ENCODE results near the gene CDH15. TPM values are rescaled to one million over a fixed set of nuclear protein-coding genes. Genes with fewer than 3 reads are reported as not detected.
"Not testable (repeated sequence)": the region's sequence is repeated elsewhere in the genome, so short reads cannot be mapped to it uniquely, and the experiment has no call there.

The CDH15 gene
- polyA plus RNA-seq, 1 donor: 1.1 TPM

DNA sequence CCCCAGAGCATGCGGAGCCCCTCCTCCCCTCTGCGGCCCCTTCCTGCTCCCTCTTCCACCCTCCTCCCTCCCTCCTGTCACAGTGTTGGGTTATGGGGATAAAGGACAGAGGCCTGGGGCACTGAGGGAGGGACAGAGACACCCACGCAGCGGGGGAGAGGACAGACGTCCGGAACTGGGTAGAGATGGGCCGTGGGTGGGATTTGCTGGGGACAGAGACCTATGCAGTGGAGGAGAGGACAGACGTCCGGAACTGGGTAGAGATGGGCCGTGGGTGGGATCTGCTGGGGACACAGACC, 5.9 kb upstream of the CDH15 start:
- not testable (repeated sequence) for H3K4me3 ChIP-seq (ENCODE audit: low read length); DNase-seq; H3K27ac ChIP-seq (ENCODE audit: low read length); H3K9me3 ChIP-seq (ENCODE audit: control insufficient read depth, low read depth, low read length); H3K4me1 ChIP-seq (ENCODE audit: control insufficient read depth, insufficient read depth, low read length); H3K36me3 ChIP-seq (ENCODE audit: control insufficient read depth, insufficient read depth, low read length)
- H3K27me3 ChIP-seq (ENCODE audit: control insufficient read depth, insufficient read depth, low read length): peaks cover 19% of the 10 kb centered on the region
- WGBS (ENCODE audit: insufficient coverage, low lambda C conversion rate): no CpG with 5 or more reads among the region's 10 CpGs

DNA sequence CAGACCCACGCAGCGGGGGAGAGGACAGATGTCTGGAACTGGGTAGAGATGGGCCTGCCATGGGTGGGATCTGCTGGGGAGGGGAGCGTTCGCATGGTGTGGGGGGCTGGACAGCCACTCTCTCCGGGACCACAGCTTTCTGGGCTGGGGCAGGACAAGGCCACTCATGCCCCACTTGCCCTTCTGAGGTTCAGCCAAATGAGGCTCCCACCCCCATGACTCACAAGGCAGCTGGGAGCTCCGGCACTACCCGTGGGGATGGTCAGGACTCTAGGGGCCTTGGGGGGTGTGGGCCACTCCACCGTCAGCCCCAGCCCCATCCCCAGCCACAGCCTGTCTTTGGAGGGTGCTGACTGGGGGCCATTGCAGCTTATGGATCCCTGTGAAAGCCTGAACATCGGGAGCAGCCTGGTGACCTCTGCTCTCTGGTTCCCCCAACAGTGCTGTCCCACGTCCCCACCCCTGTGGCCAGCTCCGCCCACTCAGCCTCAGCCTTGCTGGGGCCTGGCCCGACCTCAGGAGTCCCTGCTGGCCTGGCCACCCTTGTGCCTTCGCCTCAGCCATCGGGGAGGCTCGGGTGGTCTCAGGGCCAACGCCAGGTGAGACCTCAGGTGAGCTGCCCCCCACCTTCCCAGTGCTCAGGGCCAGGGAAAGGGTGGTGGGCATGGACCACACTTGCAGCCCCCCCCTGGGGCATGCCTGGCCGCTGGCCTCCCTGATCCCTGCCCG, 4.7 kb upstream of the CDH15 start:
- no CpG with 5 or more reads among the region's 18 CpGs for WGBS (ENCODE audit: insufficient coverage, low lambda C conversion rate)
- no peak overlapping the region for H3K27ac ChIP-seq (ENCODE audit: low read length)
- H3K4me1 ChIP-seq (ENCODE audit: control insufficient read depth, insufficient read depth, low read length): peaks cover 17% of the 10 kb centered on the region
- no peaks in the 10 kb centered on the region for H3K9me3 ChIP-seq (ENCODE audit: control insufficient read depth, low read depth, low read length)
- H3K36me3 ChIP-seq (ENCODE audit: control insufficient read depth, insufficient read depth, low read length): no peaks in the 10 kb centered on the region
- no peak for DNase-seq
- no peak overlapping the region for H3K4me3 ChIP-seq (ENCODE audit: low read length)
- peaks cover 23% of the 10 kb centered on the region for H3K27me3 ChIP-seq (ENCODE audit: control insufficient read depth, insufficient read depth, low read length)

DNA sequence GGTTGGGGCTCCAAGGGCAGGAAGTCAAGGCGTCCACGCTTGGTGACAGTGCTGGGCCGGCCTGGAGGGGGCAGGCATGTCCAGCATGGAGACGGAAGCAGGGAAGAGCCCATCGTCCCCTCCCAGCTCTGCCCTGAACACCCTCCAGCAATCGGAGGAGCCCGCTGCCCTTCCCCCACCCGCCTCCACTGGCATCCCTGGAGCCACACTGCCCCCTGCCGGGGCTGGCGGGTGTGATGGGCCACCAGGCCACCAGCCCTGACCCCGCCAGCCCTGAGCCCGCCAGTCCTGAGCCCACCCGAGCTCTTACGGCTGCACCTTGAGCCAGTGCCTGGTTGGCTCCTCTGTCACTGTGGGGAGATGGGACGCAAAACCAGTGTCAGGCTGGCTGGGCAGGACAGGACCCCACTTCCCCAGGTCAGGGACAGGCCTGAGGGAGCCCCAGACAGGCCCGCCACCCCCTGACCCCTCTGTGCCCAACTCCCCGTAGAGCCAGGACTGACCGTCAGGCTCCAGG, 4.1 kb upstream of the CDH15 start:
- H3K9me3 ChIP-seq (ENCODE audit: control insufficient read depth, low read depth, low read length): no peaks in the 10 kb centered on the region
- no peak overlapping the region for H3K27ac ChIP-seq (ENCODE audit: low read length)
- WGBS (ENCODE audit: insufficient coverage, low lambda C conversion rate): no CpG with 5 or more reads among the region's 18 CpGs
- peaks cover 23% of the 10 kb centered on the region for H3K4me1 ChIP-seq (ENCODE audit: control insufficient read depth, insufficient read depth, low read length)
- DNase-seq: peak; percentile 57 to 70
- peaks cover 29% of the 10 kb centered on the region for H3K27me3 ChIP-seq (ENCODE audit: control insufficient read depth, insufficient read depth, low read length)
- H3K4me3 ChIP-seq (ENCODE audit: low read length): no peak overlapping the region
- no peaks in the 10 kb centered on the region for H3K36me3 ChIP-seq (ENCODE audit: control insufficient read depth, insufficient read depth, low read length)

DNA sequence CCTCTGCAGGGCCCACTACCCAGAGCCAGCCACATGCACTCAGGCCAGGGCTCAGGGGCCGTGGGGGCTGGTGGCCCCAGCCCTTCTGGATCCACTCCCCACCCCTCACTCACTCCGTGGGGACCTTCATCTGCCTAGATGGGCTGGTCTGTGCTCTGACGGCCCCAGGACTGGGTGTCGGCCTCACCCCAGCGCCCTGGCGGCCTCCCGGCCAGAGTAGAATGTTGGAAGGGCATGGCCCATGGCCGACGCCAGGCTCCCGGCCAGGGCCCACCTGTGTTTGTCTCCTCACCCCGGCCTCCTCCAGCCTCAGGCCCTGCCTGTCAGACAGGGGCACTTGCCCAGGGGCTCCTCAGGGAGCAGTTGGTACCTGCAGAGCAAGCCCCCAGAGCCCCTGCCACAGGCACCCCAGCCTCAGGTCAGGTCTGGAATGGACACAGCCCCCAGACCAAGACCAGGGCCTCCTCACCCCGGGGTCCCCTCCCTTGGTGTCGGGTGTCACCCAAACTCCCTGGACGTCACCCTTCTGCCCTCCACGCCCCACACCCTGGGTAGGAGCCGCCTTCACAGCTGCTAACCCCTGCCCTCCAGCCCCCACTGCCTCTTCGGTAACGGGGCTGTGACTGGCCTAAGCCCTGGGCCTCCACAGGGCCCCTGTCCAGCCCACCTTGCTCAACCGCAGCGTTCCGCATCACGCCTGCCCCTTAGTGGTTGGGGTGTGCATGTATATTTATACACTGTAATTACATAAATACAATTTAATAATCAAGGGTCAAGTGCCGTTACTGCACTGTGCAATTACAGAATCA, 3.0 kb upstream of the CDH15 start:
- peaks cover 3% of the 10 kb centered on the region for H3K9me3 ChIP-seq (ENCODE audit: control insufficient read depth, low read depth, low read length)
- peaks cover 40% of the 10 kb centered on the region for H3K27me3 ChIP-seq (ENCODE audit: control insufficient read depth, insufficient read depth, low read length)
- WGBS (ENCODE audit: insufficient coverage, low lambda C conversion rate): no CpG with 5 or more reads among the region's 23 CpGs
- peaks cover 24% of the 10 kb centered on the region for H3K4me1 ChIP-seq (ENCODE audit: control insufficient read depth, insufficient read depth, low read length)
- no peaks in the 10 kb centered on the region for H3K36me3 ChIP-seq (ENCODE audit: control insufficient read depth, insufficient read depth, low read length)
- H3K27ac ChIP-seq (ENCODE audit: low read length): no peak overlapping the region
- DNase-seq: no peak
- H3K4me3 ChIP-seq (ENCODE audit: low read length): no peak overlapping the region

DNA sequence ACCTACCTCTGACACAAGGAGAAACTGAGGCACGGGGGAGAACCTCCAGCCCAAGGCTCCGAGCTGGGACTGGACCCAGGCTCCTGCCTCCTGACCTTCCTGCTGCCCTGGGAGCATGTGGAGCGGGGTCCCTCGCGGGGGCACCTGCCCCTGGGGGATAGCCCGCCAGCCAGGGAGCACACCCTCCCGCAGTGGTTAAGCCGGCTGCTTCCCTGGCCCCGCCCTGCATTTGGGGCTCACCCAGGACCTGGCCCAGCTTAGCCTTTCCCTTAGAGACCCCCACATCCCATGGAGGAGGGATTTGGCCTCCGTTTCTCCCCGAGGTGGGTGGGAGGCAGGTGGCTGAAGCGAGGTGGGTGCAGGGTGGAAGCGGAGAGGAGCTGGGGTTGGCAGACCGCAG, 1.8 kb upstream of the CDH15 start:
- Histone ChIP-seq H3K4me3 (ENCODE audit: low read length) (no peak overlapping the region), H3K4me1 (ENCODE audit: control insufficient read depth, insufficient read depth, low read length) (peaks cover 24% of the 10 kb centered on the region), H3K36me3 (ENCODE audit: control insufficient read depth, insufficient read depth, low read length) (no peaks in the 10 kb centered on the region), H3K9me3 (ENCODE audit: control insufficient read depth, low read depth, low read length) (peaks cover 3% of the 10 kb centered on the region), H3K27me3 (ENCODE audit: control insufficient read depth, insufficient read depth, low read length) (peaks cover 48% of the 10 kb centered on the region), H3K27ac (ENCODE audit: low read length) (no peak overlapping the region)
- no peak for DNase-seq
- WGBS (ENCODE audit: insufficient coverage, low lambda C conversion rate): no CpG with 5 or more reads among the region's 14 CpGs

DNA sequence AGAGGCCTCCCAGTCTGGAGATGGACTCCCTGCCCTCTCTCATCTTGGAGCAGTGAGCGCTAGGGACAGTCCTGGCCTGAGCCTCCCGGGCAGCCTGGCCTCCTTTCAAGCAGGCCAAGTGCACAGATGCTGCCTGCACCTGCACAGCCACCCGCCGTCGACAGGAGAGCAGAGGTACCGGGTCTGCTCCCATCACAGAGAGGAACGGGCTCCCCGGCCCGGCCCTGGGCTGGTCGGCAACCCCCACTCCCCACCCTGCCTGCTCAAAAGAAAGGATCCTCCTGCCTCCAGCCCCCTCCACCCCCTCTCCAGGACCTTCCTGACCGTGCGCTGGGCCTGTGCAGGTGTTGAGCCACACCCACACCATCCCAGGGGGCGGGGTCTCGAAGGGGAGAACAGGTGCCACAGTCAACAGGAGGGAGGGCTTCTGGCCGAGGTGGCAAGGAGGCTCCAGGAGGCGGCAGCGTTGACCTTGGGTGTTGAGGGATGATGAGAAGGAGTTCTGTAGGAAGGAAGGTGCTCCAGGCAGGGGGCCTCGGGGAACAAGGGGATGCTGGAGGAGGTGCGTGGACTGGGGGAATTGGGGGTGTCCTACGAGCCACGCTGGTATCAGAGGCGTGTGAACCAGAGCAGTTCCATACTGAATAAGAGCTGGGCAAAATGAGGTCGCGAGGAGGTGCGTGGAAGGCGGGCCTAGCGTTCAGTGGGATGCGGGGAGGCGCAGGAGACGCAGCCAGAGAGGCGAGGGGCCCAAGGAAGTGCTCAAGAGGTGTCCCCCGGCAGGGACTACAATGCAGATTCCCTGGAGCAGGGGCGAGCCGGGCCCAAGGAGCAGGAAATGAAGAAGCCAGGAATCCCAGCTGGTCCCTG, 967 bp upstream of the CDH15 start:
- Histone ChIP-seq H3K27ac (ENCODE audit: low read length) (no peak overlapping the region), H3K9me3 (ENCODE audit: control insufficient read depth, low read depth, low read length) (peaks cover 3% of the 10 kb centered on the region), H3K4me1 (ENCODE audit: control insufficient read depth, insufficient read depth, low read length) (peaks cover 24% of the 10 kb centered on the region), H3K4me3 (ENCODE audit: low read length) (peak overlapping the region; percentile 12), H3K27me3 (ENCODE audit: control insufficient read depth, insufficient read depth, low read length) (peaks cover 48% of the 10 kb centered on the region), H3K36me3 (ENCODE audit: control insufficient read depth, insufficient read depth, low read length) (no peaks in the 10 kb centered on the region)
- DNase-seq: peak; percentile 43 to 55
- WGBS (ENCODE audit: insufficient coverage, low lambda C conversion rate): no CpG with 5 or more reads among the region's 34 CpGs

DNA sequence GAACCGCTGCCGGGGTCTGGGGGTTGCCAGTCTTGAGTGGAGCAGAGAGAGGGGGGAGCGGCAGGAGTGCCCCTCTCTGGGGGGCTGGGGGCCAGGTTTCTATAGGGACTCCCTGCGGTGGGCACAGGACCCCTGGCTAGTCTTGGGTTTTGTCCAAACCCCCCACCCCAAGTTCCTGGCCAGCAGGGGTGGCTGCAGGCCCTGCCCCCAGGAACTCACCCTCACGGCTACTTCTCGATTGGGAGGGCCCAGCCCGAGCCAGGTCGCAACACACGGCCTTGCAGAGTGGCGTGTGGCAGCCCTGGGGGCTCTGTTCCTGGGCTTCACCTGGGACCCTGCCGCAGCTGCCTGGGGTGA, 601 bp downstream of the CDH15 start:
- H3K27me3 ChIP-seq (ENCODE audit: control insufficient read depth, insufficient read depth, low read length): peaks cover 48% of the 10 kb centered on the region
- no CpG with 5 or more reads among the region's 11 CpGs for WGBS (ENCODE audit: insufficient coverage, low lambda C conversion rate)

DNA sequence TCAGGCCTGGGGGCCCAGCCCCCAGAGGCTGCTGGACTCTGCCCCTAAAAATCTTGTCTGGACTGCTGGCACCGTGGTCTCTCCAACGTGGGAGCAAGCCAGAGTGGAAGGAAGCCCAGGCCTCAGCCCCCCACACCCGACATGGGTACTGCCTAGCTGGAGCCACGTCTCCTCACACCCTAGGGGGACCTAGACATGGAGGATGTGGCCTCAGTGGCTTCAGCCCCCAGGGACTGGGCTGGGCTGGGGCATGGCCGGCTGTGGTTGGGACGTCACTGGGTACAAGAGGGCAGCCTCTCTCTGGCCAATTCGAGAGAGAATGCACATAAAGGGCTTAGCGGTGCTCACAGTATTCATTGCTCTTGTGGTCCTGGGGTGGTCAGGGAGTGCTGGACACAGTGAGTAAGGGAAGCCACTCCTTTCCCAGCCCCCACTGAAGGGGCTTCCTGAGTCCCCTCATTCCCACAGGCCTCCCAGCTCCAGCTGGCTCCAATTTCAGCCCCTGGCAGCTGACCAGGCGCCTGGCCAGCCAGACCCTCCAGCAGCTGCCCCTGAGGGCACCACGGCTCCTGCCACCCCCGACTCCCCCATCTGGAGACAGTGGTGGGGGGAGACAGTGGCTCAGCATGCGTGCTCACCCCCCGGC, 1.1 kb downstream of the CDH15 start:
- peaks cover 3% of the 10 kb centered on the region for H3K9me3 ChIP-seq (ENCODE audit: control insufficient read depth, low read depth, low read length)
- no peak overlapping the region for H3K27ac ChIP-seq (ENCODE audit: low read length)
- H3K36me3 ChIP-seq (ENCODE audit: control insufficient read depth, insufficient read depth, low read length): no peaks in the 10 kb centered on the region
- no CpG with 5 or more reads among the region's 13 CpGs for WGBS (ENCODE audit: insufficient coverage, low lambda C conversion rate)
- DNase-seq: no peak
- no peak overlapping the region for H3K4me3 ChIP-seq (ENCODE audit: low read length)
- H3K27me3 ChIP-seq (ENCODE audit: control insufficient read depth, insufficient read depth, low read length): peaks cover 48% of the 10 kb centered on the region
- peaks cover 20% of the 10 kb centered on the region for H3K4me1 ChIP-seq (ENCODE audit: control insufficient read depth, insufficient read depth, low read length)

More for the DNA sequence above, 601 bp downstream of the CDH15 start:
- peaks cover 3% of the 10 kb centered on the region for H3K9me3 ChIP-seq (ENCODE audit: control insufficient read depth, low read depth, low read length)
- DNase-seq: no peak
- H3K36me3 ChIP-seq (ENCODE audit: control insufficient read depth, insufficient read depth, low read length): no peaks in the 10 kb centered on the region
- peaks cover 22% of the 10 kb centered on the region for H3K4me1 ChIP-seq (ENCODE audit: control insufficient read depth, insufficient read depth, low read length)
- no peak overlapping the region for H3K27ac ChIP-seq (ENCODE audit: low read length)
- H3K4me3 ChIP-seq (ENCODE audit: low read length): no peak overlapping the region

DNA sequence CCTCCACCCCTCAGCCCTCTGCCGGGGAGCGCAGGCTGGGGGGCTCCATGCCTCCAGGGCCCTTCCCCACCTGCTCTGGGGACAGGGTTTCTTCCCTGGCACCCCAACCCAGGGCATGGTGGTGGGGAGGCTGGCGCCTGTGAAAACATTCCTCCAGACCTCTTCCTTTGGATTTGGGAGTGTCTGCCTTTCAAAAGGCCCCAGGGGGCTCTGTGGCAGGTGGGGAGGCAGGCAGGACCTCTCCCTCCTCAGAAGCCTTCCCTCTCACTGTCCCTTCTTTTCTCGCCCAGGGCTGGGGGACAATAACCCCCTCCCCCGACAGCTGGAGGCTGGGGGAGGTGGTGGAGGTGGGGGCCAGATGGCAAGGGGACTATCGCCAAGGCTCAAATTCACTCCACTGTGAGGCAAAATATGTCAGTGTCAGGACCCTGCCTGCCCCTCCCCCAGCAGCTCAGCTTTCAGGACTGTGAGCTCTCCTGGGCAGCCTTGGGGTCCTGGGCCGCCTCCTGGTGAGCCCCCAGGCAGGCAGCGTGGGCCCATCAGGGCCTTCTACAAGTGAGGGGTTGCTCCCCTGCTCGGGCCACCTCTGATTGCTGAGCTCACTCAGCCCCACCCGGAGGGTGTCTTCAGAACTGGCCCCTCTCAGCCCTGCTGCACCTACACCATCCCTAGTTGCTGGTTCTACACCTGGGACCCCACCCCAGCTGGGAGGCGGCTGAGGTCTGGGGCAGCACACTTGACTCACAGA, 1.8 kb downstream of the CDH15 start:
- no CpG with 5 or more reads among the region's 11 CpGs for WGBS (ENCODE audit: insufficient coverage, low lambda C conversion rate)
- H3K27me3 ChIP-seq (ENCODE audit: control insufficient read depth, insufficient read depth, low read length): peaks cover 45% of the 10 kb centered on the region

More for the DNA sequence above, 1.8 kb downstream of the CDH15 start:
- H3K27ac ChIP-seq (ENCODE audit: low read length): no peak overlapping the region
- peaks cover 20% of the 10 kb centered on the region for H3K4me1 ChIP-seq (ENCODE audit: control insufficient read depth, insufficient read depth, low read length)
- H3K36me3 ChIP-seq (ENCODE audit: control insufficient read depth, insufficient read depth, low read length): no peaks in the 10 kb centered on the region
- peaks cover 3% of the 10 kb centered on the region for H3K9me3 ChIP-seq (ENCODE audit: control insufficient read depth, low read depth, low read length)
- DNase-seq: no peak
- no peak overlapping the region for H3K4me3 ChIP-seq (ENCODE audit: low read length)
